ENCODE data around the gene UNC5A.

The UNC5A gene

GRCh38 chr5:176779537-176779936, 30.8 kb upstream of the UNC5A start:
- POLR2A ChIA-PET = no interaction called here
- DNase-seq (ENCODE audit: extremely low spot score) = no peak
- CTCF ChIA-PET = interaction anchor here (0.6 kb wide), 1 partner anchor 27 kb away, joined by 4 read pairs; no protein-coding TSS in a partner anchor
- TF ChIP-seq ZNF384 (IDR thresholded peaks at IDR 0.05) (no peak), TARDBP (IDR thresholded peaks at IDR 0.05) (no peak), PKNOX1 (IDR thresholded peaks at IDR 0.05) (no peak), ELF4 (IDR thresholded peaks at IDR 0.05) (no peak), CTBP1 (IDR thresholded peaks at IDR 0.05; ENCODE audit: borderline replicate concordance) (no peak), SUZ12 (IDR thresholded peaks at IDR 0.05) (no peak), ARNT (IDR thresholded peaks at IDR 0.05) (no peak), FOXM1 (IDR thresholded peaks at IDR 0.05; ENCODE audit: borderline replicate concordance) (no peak), SP1 (IDR thresholded peaks at IDR 0.05) (no peak), FOXK2 (IDR thresholded peaks at IDR 0.05) (no peak), LEF1 (IDR thresholded peaks at IDR 0.05; ENCODE audit: borderline replicate concordance) (no peak), BHLHE40 (IDR thresholded peaks at IDR 0.05; ENCODE audit: borderline replicate concordance) (no peak), HDGF (IDR thresholded peaks at IDR 0.05; ENCODE audit: borderline replicate concordance) (no peak), L3MBTL2 (conservative IDR thresholded peaks at IDR 0.05) (no peak), NFRKB (IDR thresholded peaks at IDR 0.05) (no peak), FOXA1 (IDR thresholded peaks at IDR 0.05) (no peak)

GRCh38 chr5:176780176-176781053, 29.9 kb upstream of the UNC5A start:
- TF ChIP-seq FOXA1 (IDR thresholded peaks at IDR 0.05) (no peak), ZNF384 (IDR thresholded peaks at IDR 0.05) (no peak), FOXK2 (IDR thresholded peaks at IDR 0.05) (no peak), SP1 (IDR thresholded peaks at IDR 0.05) (no peak), SUZ12 (IDR thresholded peaks at IDR 0.05) (no peak), PKNOX1 (IDR thresholded peaks at IDR 0.05) (no peak), CTBP1 (IDR thresholded peaks at IDR 0.05; ENCODE audit: borderline replicate concordance) (no peak), NFRKB (IDR thresholded peaks at IDR 0.05) (no peak), HDGF (IDR thresholded peaks at IDR 0.05; ENCODE audit: borderline replicate concordance) (no peak), BHLHE40 (IDR thresholded peaks at IDR 0.05; ENCODE audit: borderline replicate concordance) (no peak), LEF1 (IDR thresholded peaks at IDR 0.05; ENCODE audit: borderline replicate concordance) (no peak), TARDBP (IDR thresholded peaks at IDR 0.05) (no peak), ELF4 (IDR thresholded peaks at IDR 0.05) (no peak), L3MBTL2 (conservative IDR thresholded peaks at IDR 0.05) (no peak), ARNT (IDR thresholded peaks at IDR 0.05) (no peak), FOXM1 (IDR thresholded peaks at IDR 0.05; ENCODE audit: borderline replicate concordance) (no peak)
- POLR2A ChIA-PET = no interaction called here
- CTCF ChIA-PET = no interaction called here
- DNase-seq (ENCODE audit: extremely low spot score) = no peak

GRCh38 chr5:176781054-176781375, 29.3 kb upstream of the UNC5A start:
- DNase-seq (ENCODE audit: extremely low spot score) = no peak
- TF ChIP-seq SP1 (IDR thresholded peaks at IDR 0.05) = no peak
- TF ChIP-seq CTBP1 (IDR thresholded peaks at IDR 0.05; ENCODE audit: borderline replicate concordance) = no peak
- no peak for TF ChIP-seq LEF1 (IDR thresholded peaks at IDR 0.05; ENCODE audit: borderline replicate concordance)
- CTCF ChIA-PET = no interaction called here
- POLR2A ChIA-PET = no interaction called here

GRCh38 chr5:176781638-176782570, 28.5 kb upstream of the UNC5A start:
- CTCF ChIA-PET = no interaction called here
- no peak for DNase-seq (ENCODE audit: extremely low spot score)
- TF ChIP-seq SP1 (IDR thresholded peaks at IDR 0.05) (no peak), TARDBP (IDR thresholded peaks at IDR 0.05) (no peak), CTBP1 (IDR thresholded peaks at IDR 0.05; ENCODE audit: borderline replicate concordance) (no peak), SUZ12 (IDR thresholded peaks at IDR 0.05) (no peak), ARNT (IDR thresholded peaks at IDR 0.05) (no peak), ELF4 (IDR thresholded peaks at IDR 0.05) (no peak), L3MBTL2 (conservative IDR thresholded peaks at IDR 0.05) (no peak)
- POLR2A ChIA-PET = no interaction called here

DNA sequence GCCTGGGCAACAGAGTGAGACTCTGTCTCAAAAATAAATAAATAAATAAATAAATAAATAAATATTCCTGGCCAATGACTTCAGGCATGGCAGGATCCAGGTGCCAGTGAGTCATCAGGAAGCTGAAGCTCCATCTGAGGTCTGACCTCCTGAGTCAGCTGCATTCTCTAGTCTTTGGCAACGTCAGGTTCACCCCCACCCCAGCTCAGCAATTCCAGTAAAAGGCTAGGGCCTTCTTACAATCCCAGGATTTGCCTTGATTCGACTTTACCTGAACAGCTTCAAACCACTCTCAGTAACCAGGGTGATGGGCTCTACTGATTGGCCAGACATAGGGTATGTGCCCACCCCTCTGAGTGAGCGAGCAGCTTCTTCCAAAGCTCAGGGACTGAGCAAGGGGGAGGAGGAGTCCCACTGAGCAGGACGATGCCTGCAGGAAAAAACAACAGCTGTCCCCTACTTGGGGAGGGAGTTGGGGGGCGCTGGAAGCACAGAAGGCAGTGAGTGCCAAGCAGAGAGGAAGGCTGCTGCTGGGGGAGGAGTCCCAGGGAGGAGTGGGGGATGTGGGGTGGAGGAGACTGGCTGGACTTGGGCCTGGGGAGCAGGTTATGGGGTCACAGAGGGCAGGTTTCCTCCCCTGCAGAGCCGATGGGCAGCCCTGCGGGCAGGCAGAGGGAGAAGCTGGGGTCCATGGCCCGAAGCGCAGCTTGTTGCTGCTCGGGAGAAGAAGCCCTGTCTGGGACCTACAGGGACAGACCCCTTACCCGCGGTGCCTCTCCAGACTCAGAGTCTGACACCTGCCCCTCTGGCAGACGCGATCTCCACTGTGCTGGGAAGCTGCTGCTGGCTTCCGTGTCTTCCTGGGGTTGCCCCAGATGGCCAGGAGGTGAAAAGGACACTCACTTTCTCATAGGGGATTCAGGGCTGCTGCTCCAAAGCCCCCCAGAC, 25.9 kb upstream of the UNC5A start:
- ChIA-PET CTCF (interaction anchor here (0.8 to 1.2 kb wide), 3 partner anchors 8 to 124 kb away, joined by 3 read pairs; no protein-coding TSS in a partner anchor), POLR2A (no interaction called here)
- DNase-seq (ENCODE audit: extremely low spot score) = no peak
- TF ChIP-seq NFRKB (IDR thresholded peaks at IDR 0.05) (no peak), FOXK2 (IDR thresholded peaks at IDR 0.05) (no peak), FOXA1 (IDR thresholded peaks at IDR 0.05) (no peak), L3MBTL2 (conservative IDR thresholded peaks at IDR 0.05) (no peak), ARNT (IDR thresholded peaks at IDR 0.05) (no peak), ELF4 (IDR thresholded peaks at IDR 0.05) (no peak), ZNF384 (IDR thresholded peaks at IDR 0.05) (no peak), FOXM1 (IDR thresholded peaks at IDR 0.05; ENCODE audit: borderline replicate concordance) (no peak), PKNOX1 (IDR thresholded peaks at IDR 0.05) (no peak), BHLHE40 (IDR thresholded peaks at IDR 0.05; ENCODE audit: borderline replicate concordance) (no peak), TARDBP (IDR thresholded peaks at IDR 0.05) (no peak)

All from HEK293T (cell line).